Testis (tissue), 2 donors: ENCODE results near the gene NAXE.

Experiments
- CTCF ChIP-seq, 3 experiments: fragments of 450-650 bp in 2 of 3; fragments of 200-600 bp in 1 of 3; sonication (generic) in 1 of 3; IDR thresholded peaks; one replicate each; pipeline ENCODE4 v1.5.1; 2016 to 2019; ENCODE audit warnings: antibody characterized with exemption in 3 of 3, mild to moderate bottlenecking in 2 of 3, moderate library complexity in 1 of 3
- POLR2A ChIP-seq: fragments of 450-650 bp; IDR thresholded peaks from one replicate; pipeline ENCODE4 v1.6.1; 2017; ENCODE audit warnings: antibody characterized with exemption, mild to moderate bottlenecking, moderate library complexity

DNA sequence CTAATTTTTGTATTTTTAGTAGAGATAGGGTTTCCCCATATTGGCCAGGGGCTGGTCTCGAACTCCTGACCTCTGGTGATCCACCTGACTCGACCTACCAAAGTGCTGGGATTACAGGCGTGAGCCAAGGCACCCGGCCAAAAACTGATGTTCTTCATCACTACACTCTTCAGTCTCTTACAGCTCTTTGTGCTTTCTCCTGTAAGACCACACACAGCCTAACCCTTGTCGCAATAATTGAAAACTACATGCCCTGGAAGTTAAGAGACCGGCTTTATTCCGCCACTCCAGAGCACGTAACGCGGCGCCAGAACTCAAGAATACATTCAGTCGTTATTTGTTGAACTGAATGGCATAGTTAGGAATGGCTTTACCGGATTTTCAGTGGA, 9.2 kb downstream of the NAXE start:
- TF ChIP-seq CTCF (IDR thresholded peaks at IDR 0.05) (no peak), POLR2A (no peak)
